ENCODE results near the gene KRT2.

Gene KRT2

DNA sequence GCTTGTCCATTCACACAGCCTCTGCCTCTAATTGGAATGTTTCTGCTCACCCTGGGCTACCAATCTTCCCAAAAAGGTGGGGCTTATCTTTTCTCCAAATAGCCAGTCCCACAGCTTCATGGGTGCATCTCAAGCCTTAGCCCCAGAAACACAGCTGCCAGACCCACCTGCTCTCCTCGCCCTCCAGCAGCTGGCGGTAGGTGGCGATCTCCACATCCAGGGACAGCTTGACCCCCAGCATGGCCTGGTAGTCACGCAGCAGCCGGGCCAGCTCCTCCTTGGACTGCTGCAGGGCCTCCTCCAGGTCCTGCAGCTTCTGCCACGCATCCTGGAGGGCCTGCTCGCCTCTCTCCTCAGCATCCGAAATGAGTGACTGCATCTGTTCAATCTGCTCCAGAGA, 40.2 kb upstream of the KRT2 start:
- TF ChIP-seq TAF1 (IDR thresholded peaks at IDR 0.05; ENCODE audit: borderline replicate concordance, insufficient read depth, low read length), result no peak
- TF ChIP-seq, protein P1, sequence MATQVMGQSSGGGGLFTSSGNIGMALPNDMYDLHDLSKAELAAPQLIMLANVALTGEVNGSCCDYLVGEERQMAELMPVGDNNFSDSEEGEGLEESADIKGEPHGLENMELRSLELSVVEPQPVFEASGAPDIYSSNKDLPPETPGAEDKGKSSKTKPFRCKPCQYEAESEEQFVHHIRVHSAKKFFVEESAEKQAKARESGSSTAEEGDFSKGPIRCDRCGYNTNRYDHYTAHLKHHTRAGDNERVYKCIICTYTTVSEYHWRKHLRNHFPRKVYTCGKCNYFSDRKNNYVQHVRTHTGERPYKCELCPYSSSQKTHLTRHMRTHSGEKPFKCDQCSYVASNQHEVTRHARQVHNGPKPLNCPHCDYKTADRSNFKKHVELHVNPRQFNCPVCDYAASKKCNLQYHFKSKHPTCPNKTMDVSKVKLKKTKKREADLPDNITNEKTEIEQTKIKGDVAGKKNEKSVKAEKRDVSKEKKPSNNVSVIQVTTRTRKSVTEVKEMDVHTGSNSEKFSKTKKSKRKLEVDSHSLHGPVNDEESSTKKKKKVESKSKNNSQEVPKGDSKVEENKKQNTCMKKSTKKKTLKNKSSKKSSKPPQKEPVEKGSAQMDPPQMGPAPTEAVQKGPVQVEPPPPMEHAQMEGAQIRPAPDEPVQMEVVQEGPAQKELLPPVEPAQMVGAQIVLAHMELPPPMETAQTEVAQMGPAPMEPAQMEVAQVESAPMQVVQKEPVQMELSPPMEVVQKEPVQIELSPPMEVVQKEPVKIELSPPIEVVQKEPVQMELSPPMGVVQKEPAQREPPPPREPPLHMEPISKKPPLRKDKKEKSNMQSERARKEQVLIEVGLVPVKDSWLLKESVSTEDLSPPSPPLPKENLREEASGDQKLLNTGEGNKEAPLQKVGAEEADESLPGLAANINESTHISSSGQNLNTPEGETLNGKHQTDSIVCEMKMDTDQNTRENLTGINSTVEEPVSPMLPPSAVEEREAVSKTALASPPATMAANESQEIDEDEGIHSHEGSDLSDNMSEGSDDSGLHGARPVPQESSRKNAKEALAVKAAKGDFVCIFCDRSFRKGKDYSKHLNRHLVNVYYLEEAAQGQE (IDR thresholded peaks at IDR 0.05; ENCODE audit: insufficient read depth in 1 of 2, low read depth in 2 of 2, low read length in 2 of 2), result no peak
- no peak for TF ChIP-seq FOXP2 (optimal IDR thresholded peaks at IDR 0.05; ENCODE audit: borderline replicate concordance, extremely low read depth, extremely low read length, insufficient read depth)
- no peak for TF ChIP-seq SIN3A (IDR thresholded peaks at IDR 0.05; ENCODE audit: borderline replicate concordance, insufficient read depth, low read length)
- TF ChIP-seq POLR2AphosphoS5 (IDR thresholded peaks at IDR 0.05; ENCODE audit: low read depth, low read length), result no peak

- no peak for TF ChIP-seq FOXP2 (optimal IDR thresholded peaks at IDR 0.05; ENCODE audit: borderline replicate concordance, extremely low read depth, extremely low read length, insufficient read depth)
- no peak for TF ChIP-seq POLR2AphosphoS5 (IDR thresholded peaks at IDR 0.05; ENCODE audit: low read depth, low read length)
- TF ChIP-seq TAF1 (IDR thresholded peaks at IDR 0.05; ENCODE audit: borderline replicate concordance, insufficient read depth, low read length), result no peak
- TF ChIP-seq, protein P1 (IDR thresholded peaks at IDR 0.05; ENCODE audit: insufficient read depth in 1 of 2, low read depth in 2 of 2, low read length in 2 of 2), result no peak
- TF ChIP-seq SIN3A (IDR thresholded peaks at IDR 0.05; ENCODE audit: borderline replicate concordance, insufficient read depth, low read length), result no peak
These were observed 39.8 kb upstream of the KRT2 start for GRCh38 chr12:52691841-52692150.

GRCh38 chr12:52691076-52691840, 39.2 kb upstream of the KRT2 start:
- TF ChIP-seq SIN3A (IDR thresholded peaks at IDR 0.05; ENCODE audit: borderline replicate concordance, insufficient read depth, low read length), result no peak
- no peak for TF ChIP-seq TAF1 (IDR thresholded peaks at IDR 0.05; ENCODE audit: borderline replicate concordance, insufficient read depth, low read length)
- TF ChIP-seq, protein P1 (IDR thresholded peaks at IDR 0.05; ENCODE audit: insufficient read depth in 1 of 2, low read depth in 2 of 2, low read length in 2 of 2), result no peak
- TF ChIP-seq FOXP2 (optimal IDR thresholded peaks at IDR 0.05; ENCODE audit: borderline replicate concordance, extremely low read depth, extremely low read length, insufficient read depth), result no peak
- TF ChIP-seq POLR2AphosphoS5 (IDR thresholded peaks at IDR 0.05; ENCODE audit: low read depth, low read length), result no peak

DNA sequence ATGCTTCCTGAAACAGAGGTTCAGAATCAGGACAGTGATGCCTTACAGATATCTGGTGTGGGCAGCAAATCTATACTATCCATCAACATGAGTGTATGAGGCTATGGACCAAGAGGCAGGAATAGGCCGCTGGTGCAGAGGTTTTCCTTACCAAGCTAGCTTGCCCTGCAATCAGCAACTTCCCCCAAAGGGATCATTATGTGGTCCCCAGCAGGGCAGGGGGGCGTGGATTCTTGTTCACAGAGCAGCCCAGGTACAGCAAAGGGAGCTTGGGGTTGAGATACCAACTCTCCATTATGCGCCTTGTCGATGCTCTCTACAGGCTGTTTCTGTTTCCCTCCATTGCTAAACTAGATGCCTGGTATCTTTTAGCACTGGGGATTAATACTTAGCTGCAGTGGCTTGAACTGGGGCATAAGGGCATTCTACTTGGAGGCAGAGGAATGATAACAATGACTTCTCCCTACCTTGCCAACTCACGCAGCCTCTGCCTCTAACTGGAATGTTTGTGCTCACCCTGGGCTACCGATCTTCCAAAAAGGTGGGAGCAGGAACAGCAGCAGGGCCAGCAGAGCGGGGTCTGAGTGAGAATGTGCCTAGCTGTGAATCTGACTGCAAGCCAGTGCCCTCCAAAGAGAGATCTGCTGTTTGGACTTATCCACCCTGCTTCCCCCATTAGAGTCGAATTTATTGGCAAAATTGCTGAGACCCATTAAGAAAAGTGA, 38.5 kb upstream of the KRT2 start:
- TF ChIP-seq, protein P1 (IDR thresholded peaks at IDR 0.05; ENCODE audit: insufficient read depth in 1 of 2, low read depth in 2 of 2, low read length in 2 of 2), result no peak
- no peak for TF ChIP-seq FOXP2 (optimal IDR thresholded peaks at IDR 0.05; ENCODE audit: borderline replicate concordance, extremely low read depth, extremely low read length, insufficient read depth)
- TF ChIP-seq SIN3A (IDR thresholded peaks at IDR 0.05; ENCODE audit: borderline replicate concordance, insufficient read depth, low read length), result no peak
- TF ChIP-seq TAF1 (IDR thresholded peaks at IDR 0.05; ENCODE audit: borderline replicate concordance, insufficient read depth, low read length), result no peak
